K562 (cell line): ENCODE measurements around the gene ALKBH2. TPM values are rescaled to one million over a fixed set of nuclear protein-coding genes. Genes with fewer than 3 reads are reported as not detected.

Experiments
- DIDO1 ChIP-seq: fragments of 450-650 bp; IDR thresholded peaks from 2 replicates; pipeline ENCODE4 v1.6.1; 2016; ENCODE audit warnings: low read depth, missing biosample characterization, missing genetic modification characterization
- FOSL1 ChIP-seq: fragments of 200-800 bp; sonication (Bioruptor generic); conservative IDR thresholded peaks from 2 replicates; pipeline ENCODE4 v1.6.1; 2016; ENCODE audit warnings: missing genetic modification characterization, missing compliant biosample characterization
- FOXJ2 ChIP-seq: fragments of 200-800 bp; sonication (Bioruptor generic); IDR thresholded peaks from 2 replicates; pipeline ENCODE4 v1.6.1; 2016; ENCODE audit warnings: missing genetic modification characterization, missing compliant biosample characterization
- FOXP4 ChIP-seq: sonication (generic); formaldehyde crosslinking; IDR thresholded peaks from 2 replicates; pipeline ENCODE4 v1.8.0; 2022; ENCODE audit warnings: mild to moderate bottlenecking, missing genetic modification reagents, borderline replicate concordance
- HDAC8 ChIP-seq: fragments of 450-650 bp; IDR thresholded peaks from 2 replicates; pipeline ENCODE4 v1.6.1; 2016; ENCODE audit warnings: mild to moderate bottlenecking, missing genetic modification characterization, moderate library complexity, missing compliant biosample characterization
- KLF13 ChIP-seq: fragments of 450-650 bp; IDR thresholded peaks from 2 replicates; pipeline ENCODE4 v1.6.1; 2016; ENCODE audit warnings: missing genetic modification characterization, low read depth, mild to moderate bottlenecking, missing compliant biosample characterization, moderate library complexity, borderline replicate concordance
- MYNN ChIP-seq, 2 experiments: sonication (generic); formaldehyde crosslinking in 1 of 2; IDR thresholded peaks; 2 replicates each; pipeline versions ENCODE4 v1.5.0 to v1.6.1; 2016 to 2020; ENCODE audit warnings: antibody characterized with exemption in 1 of 2, missing genetic modification reagents in 1 of 2
- POLR2B ChIP-seq: fragments of 450-650 bp; IDR thresholded peaks from 2 replicates; pipeline ENCODE4 v1.6.1; 2018; ENCODE audit warnings: low read depth; ENCODE audit not compliant: partially characterized antibody
- POLR2H ChIP-seq: IDR thresholded peaks from 2 replicates; pipeline ENCODE4 v1.6.1; 2016; ENCODE audit warnings: missing genetic modification characterization, low read depth, mild to moderate bottlenecking, control low read depth, missing compliant biosample characterization, moderate library complexity
- RBFOX2 ChIP-seq: fragments of 200-400 bp; formaldehyde crosslinking; IDR thresholded peaks from 2 replicates; pipeline ENCODE4 v1.6.1; 2017; ENCODE audit warnings: low read depth, mild to moderate bottlenecking, low read length, moderate library complexity
- RCOR1 ChIP-seq, 2 experiments: IDR thresholded peaks; 2 replicates each; pipeline ENCODE4 v1.6.1; 2012; ENCODE audit warnings: low read depth in 2 of 2, low read length in 2 of 2, borderline replicate concordance in 1 of 2, improper control_type of control experiment in 1 of 2
- SIN3B ChIP-seq: fragments of 450-650 bp; IDR thresholded peaks from 2 replicates; pipeline ENCODE4 v1.6.1; 2017; ENCODE audit warnings: low read depth, mild to moderate bottlenecking, moderate library complexity
- SIRT6 ChIP-seq: IDR thresholded peaks from one replicate; pipeline ENCODE4 v1.6.1; 2012; ENCODE audit warnings: low read depth, mild to moderate bottlenecking, control low read depth, inconsistent platforms, low read length, moderate library complexity
- SRF ChIP-seq, 2 experiments: fragments of 250-450, 450-650 bp in 1 of 2; sonication (Bioruptor Pico) in 1 of 2; sonication (generic) in 1 of 2; formaldehyde crosslinking; IDR thresholded peaks; 2 replicates each; pipeline versions ENCODE4 v1.5.0 to v1.5.1; 2020 to 2022; ENCODE audit warnings: mild to moderate bottlenecking in 1 of 2, missing genetic modification reagents in 1 of 2
- SRSF1 ChIP-seq: fragments of 200-400 bp; formaldehyde crosslinking; IDR thresholded peaks from 2 replicates; pipeline ENCODE4 v1.6.1; 2017; ENCODE audit warnings: mild to moderate bottlenecking, low read depth, low read length, moderate library complexity
- STAT5A ChIP-seq: IDR thresholded peaks from 2 replicates; pipeline ENCODE4 v1.6.1; 2012; ENCODE audit warnings: low read length, inconsistent platforms, borderline replicate concordance
- TARDBP ChIP-seq: fragments of 450-650 bp; IDR thresholded peaks from 2 replicates; pipeline ENCODE4 v1.6.1; 2016
- ZMIZ1 ChIP-seq, 2 experiments: fragments of 150-350 bp in 1 of 2; IDR thresholded peaks; 2 replicates each; pipeline ENCODE4 v1.6.1; 2012 to 2016; ENCODE audit warnings: low read depth in 2 of 2, low read length in 2 of 2, mild to moderate bottlenecking in 1 of 2, moderate library complexity in 1 of 2
- ZNF12 ChIP-seq: sonication (generic); formaldehyde crosslinking; IDR thresholded peaks from 2 replicates; pipeline ENCODE4 v1.4.0; 2020; ENCODE audit warnings: mild to moderate bottlenecking, missing genetic modification reagents
- ZNF282 ChIP-seq: sonication (generic); formaldehyde crosslinking; IDR thresholded peaks from 2 replicates; pipeline ENCODE4 v1.8.1; 2023; ENCODE audit warnings: missing genetic modification reagents
- ZNF316 ChIP-seq: fragments of 450-650 bp; IDR thresholded peaks from 2 replicates; pipeline ENCODE4 v1.6.1; 2016
- ZNF354B ChIP-seq: fragments of 250-450 bp; sonication (Bioruptor Pico); IDR thresholded peaks from 2 replicates; pipeline ENCODE4 v1.4.0; 2020
- ZNF551 ChIP-seq: fragments of 250-450 bp; sonication (Bioruptor Pico); IDR thresholded peaks from 2 replicates; pipeline ENCODE4 v1.5.0; 2021; ENCODE audit warnings: mild to moderate bottlenecking, moderate library complexity
- polyA plus RNA-seq, 8 experiments: library from polyadenylated mRNA; depleted of rRNA in 4 of 8; stranded (reverse) in 5 of 8; unstranded in 3 of 8; fragments of >200 nt; fragmentation: Nextera tagmentation in 2 of 8; fragmentation: Illumina TruSeq in 1 of 8; extraction: Ambion mirVana in 2 of 8; extraction: Trizol in 1 of 8; gene quantifications; 2 replicates each; pipeline versions ENCODE4 v1.2.1 to v1.2.3, GENCODE V29; 2011 to 2014; ENCODE audit warnings: inconsistent platforms in 1 of 8, missing spikeins in 1 of 8
- total RNA-seq, 7 experiments: library from RNA; depleted of rRNA in 6 of 7; stranded (reverse); fragments of >200 nt in 6 of 7; fragmentation: Illumina TruSeq in 2 of 7; extraction: Trizol in 2 of 7; gene quantifications; 2 replicates each; pipeline versions ENCODE4 v1.2.1 to v1.2.3, GENCODE V29; 2011 to 2021; ENCODE audit warnings: low replicate concordance in 1 of 7

The ALKBH2 gene
- total and polyA plus RNA-seq, 9 of the 15 experiments (the other 6 are each of a cell fraction or from before 2014, with no cell fraction given) = 5.9 to 56.1 (median 41.9) TPM

GRCh38 chr12:109093022-109093918, at the start of gene ALKBH2 (continued):
- no peak for TF ChIP-seq MYNN (IDR thresholded peaks at IDR 0.05)
- no peak for TF ChIP-seq MYNN (CRISPR knock-in tag; IDR thresholded peaks at IDR 0.05)
- TF ChIP-seq FOXP4 = no peak
- TF ChIP-seq STAT5A = 0 out of 2 replicates have a peak, but pooled peaks have one; percentile 31
- no peak for TF ChIP-seq KLF13 (tag)
- no peak for TF ChIP-seq ZNF282
- peak; percentile 61; the same call in 1 of the 2 replicates for TF ChIP-seq SIN3B
- TF ChIP-seq SIRT6 = no peak
- 0 out of 2 replicates have a peak, but pooled peaks have one; percentile 5 for TF ChIP-seq ZNF316
- no peak for TF ChIP-seq POLR2H (tag)
- no peak for TF ChIP-seq DIDO1
- no peak for TF ChIP-seq HDAC8 (tag)
- TF ChIP-seq RCOR1 (IDR thresholded peaks at IDR 0.05; ENCODE audit: borderline replicate concordance in 1 of 2, low read depth in 2 of 2, low read length in 2 of 2) = peak in 1 of 2 experiments; percentile 59; a peak in 2 of 4 replicates
- no peak for TF ChIP-seq ZNF551
- no peak for TF ChIP-seq ZNF12 (CRISPR knock-in tag)
- TF ChIP-seq POLR2B = peak; percentile 74
- peak in 1 of 2 experiments; percentile 77; a peak in 1 of 4 replicates for TF ChIP-seq ZMIZ1 (IDR thresholded peaks at IDR 0.05; ENCODE audit: low read depth in 2 of 2, low read length in 2 of 2)
- no peak for TF ChIP-seq ZNF354B (CRISPR knock-in tag)
- no peak for TF ChIP-seq FOXJ2 (tag)
- peak in 1 of 2 experiments; percentile 65; a peak in 2 of 4 replicates for TF ChIP-seq SRF (CRISPR knock-in tag; IDR thresholded peaks at IDR 0.05)
- peak; percentile 21; the same call in 1 of the 2 replicates for TF ChIP-seq FOSL1 (tag)
- no peak for TF ChIP-seq SRSF1
- TF ChIP-seq RBFOX2 = peak; percentile 91
- TF ChIP-seq TARDBP = 0 out of 2 replicates have a peak, but pooled peaks have one; percentile 61
